PFSK-1 (cell line): ENCODE data around the gene HBP1.

Experiments used
- POLR2AphosphoS5 ChIP-seq: IDR thresholded peaks from 2 replicates; pipeline ENCODE4 v1.6.1; 2012; ENCODE audit warnings: low read depth, mild to moderate bottlenecking, control low read depth, low read length, moderate library complexity
- TAF1 ChIP-seq: IDR thresholded peaks from 2 replicates; pipeline ENCODE4 v1.6.1; 2012; ENCODE audit warnings: low read length, control low read depth, borderline replicate concordance; ENCODE audit not compliant: insufficient read depth

GRCh38 chr7:107167483-107168232, 1.1 kb upstream of the HBP1 start:
- TF ChIP-seq POLR2AphosphoS5 (peak; percentile 87), TAF1 (peak; percentile 79; the same call in 1 of the 2 replicates)
